ENCODE data around the gene DCDC2C.

The DCDC2C gene

DNA sequence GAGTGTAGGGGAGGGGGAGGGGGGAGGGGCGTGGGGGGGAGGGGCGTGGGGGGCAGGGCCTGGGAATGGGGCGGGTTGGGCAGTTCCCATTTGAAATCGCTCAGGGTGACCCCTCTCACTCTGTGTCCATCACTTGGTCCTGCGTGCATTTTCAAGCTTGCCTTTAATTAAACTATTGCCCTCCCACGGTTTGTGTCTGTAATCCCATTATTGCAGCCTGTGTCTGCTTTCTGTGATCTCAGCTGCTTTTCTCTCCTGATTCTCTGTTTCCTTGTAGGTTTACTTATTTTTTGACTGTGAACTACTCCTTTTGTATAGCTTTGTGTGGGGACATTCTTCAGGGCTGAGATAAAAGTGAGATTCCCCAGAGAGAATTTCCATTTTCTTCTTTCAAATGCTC is 1.3 kb downstream of the DCDC2C start (continued):
- no peak for TF ChIP-seq PRDM10 (tag by site-specific recombination; IDR thresholded peaks at IDR 0.05)
- TF ChIP-seq IKZF3 (tag by site-specific recombination; IDR thresholded peaks at IDR 0.05) = no peak
- no peak for TF ChIP-seq ZNF24 (tag by site-specific recombination; IDR thresholded peaks at IDR 0.05)
- no peak for TF ChIP-seq ZNF184 (tag by site-specific recombination; IDR thresholded peaks at IDR 0.05)
- no peak for TF ChIP-seq ZBTB6 (tag by site-specific recombination; IDR thresholded peaks at IDR 0.05)

- Histone ChIP-seq H3K4me1 (ENCODE audit: control insufficient read depth, insufficient read depth, low read length) (no peaks in the 10 kb centered on the region), H3K36me3 (ENCODE audit: control insufficient read depth in 2 of 2, insufficient read depth in 1 of 2, low read length in 2 of 2) (no peaks in the 10 kb centered on the region), H3K27ac (ENCODE audit: extremely low read depth, low read depth, low read length) (no peak overlapping the region), H3K4me3 (ENCODE audit: low read depth, low read length) (no peak overlapping the region), H3K9me3 (ENCODE audit: control insufficient read depth, insufficient read depth, low read depth, low read length) (no peaks in the 10 kb centered on the region)
- ChIA-PET CTCF (interaction anchor here (1.0 to 1.5 kb wide), 3 partner anchors 14 to 75 kb away, joined by 3 to 5 read pairs (median 3); no protein-coding TSS in a partner anchor), POLR2A (no interaction called here)
- TF ChIP-seq, protein P1, sequence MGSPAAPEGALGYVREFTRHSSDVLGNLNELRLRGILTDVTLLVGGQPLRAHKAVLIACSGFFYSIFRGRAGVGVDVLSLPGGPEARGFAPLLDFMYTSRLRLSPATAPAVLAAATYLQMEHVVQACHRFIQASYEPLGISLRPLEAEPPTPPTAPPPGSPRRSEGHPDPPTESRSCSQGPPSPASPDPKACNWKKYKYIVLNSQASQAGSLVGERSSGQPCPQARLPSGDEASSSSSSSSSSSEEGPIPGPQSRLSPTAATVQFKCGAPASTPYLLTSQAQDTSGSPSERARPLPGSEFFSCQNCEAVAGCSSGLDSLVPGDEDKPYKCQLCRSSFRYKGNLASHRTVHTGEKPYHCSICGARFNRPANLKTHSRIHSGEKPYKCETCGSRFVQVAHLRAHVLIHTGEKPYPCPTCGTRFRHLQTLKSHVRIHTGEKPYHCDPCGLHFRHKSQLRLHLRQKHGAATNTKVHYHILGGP (tag by site-specific recombination; IDR thresholded peaks at IDR 0.05) = no peak
- TF ChIP-seq ZNF660 (tag by site-specific recombination; IDR thresholded peaks at IDR 0.05) = no peak
- TF ChIP-seq, protein P2, sequence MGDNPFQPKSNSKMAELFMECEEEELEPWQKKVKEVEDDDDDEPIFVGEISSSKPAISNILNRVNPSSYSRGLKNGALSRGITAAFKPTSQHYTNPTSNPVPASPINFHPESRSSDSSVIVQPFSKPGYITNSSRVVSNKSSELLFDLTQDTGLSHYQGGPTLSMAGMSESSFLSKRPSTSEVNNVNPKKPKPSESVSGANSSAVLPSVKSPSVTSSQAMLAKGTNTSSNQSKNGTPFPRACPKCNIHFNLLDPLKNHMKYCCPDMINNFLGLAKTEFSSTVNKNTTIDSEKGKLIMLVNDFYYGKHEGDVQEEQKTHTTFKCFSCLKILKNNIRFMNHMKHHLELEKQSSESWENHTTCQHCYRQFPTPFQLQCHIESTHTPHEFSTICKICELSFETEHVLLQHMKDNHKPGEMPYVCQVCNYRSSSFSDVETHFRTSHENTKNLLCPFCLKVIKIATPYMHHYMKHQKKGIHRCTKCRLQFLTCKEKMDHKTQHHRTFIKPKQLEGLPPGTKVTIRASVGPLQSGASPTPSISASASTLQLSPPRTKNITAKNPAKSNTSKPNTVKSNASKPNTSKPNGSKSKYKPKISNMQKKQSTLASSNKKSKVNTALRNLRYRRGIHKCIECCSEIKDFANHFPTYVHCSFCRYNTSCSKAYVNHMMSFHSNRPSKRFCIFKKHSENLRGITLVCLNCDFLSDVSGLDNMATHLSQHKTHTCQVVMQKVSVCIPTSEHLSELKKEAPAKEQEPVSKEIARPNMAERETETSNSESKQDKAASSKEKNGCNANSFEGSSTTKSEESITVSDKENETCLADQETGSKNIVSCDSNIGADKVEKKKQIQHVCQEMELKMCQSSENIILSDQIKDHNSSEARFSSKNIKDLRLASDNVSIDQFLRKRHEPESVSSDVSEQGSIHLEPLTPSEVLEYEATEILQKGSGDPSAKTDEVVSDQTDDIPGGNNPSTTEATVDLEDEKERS (tag by site-specific recombination; IDR thresholded peaks at IDR 0.05) = no peak
- TF ChIP-seq, protein P3, sequence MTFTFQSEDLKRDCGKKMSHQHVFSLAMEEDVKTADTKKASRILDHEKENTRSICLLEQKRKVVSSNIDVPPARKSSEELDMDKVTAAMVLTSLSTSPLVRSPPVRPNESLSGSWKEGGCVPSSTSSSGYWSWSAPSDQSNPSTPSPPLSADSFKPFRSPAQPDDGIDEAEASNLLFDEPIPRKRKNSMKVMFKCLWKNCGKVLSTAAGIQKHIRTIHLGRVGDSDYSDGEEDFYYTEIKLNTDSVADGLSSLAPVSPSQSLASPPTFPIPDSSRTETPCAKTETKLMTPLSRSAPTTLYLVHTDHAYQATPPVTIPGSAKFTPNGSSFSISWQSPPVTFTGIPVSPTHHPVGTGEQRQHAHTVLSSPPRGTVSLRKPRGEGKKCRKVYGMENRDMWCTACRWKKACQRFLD (tag by site-specific recombination; IDR thresholded peaks at IDR 0.05) = no peak
- TF ChIP-seq ZNF391 (tag by site-specific recombination; IDR thresholded peaks at IDR 0.05; ENCODE audit: borderline replicate concordance, low read depth) = no peak
- no peak for TF ChIP-seq ZNF776 (tag by site-specific recombination; IDR thresholded peaks at IDR 0.05; ENCODE audit: borderline replicate concordance)
- TF ChIP-seq, protein P4, sequence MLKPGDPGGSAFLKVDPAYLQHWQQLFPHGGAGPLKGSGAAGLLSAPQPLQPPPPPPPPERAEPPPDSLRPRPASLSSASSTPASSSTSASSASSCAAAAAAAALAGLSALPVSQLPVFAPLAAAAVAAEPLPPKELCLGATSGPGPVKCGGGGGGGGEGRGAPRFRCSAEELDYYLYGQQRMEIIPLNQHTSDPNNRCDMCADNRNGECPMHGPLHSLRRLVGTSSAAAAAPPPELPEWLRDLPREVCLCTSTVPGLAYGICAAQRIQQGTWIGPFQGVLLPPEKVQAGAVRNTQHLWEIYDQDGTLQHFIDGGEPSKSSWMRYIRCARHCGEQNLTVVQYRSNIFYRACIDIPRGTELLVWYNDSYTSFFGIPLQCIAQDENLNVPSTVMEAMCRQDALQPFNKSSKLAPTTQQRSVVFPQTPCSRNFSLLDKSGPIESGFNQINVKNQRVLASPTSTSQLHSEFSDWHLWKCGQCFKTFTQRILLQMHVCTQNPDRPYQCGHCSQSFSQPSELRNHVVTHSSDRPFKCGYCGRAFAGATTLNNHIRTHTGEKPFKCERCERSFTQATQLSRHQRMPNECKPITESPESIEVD (tag by site-specific recombination; IDR thresholded peaks at IDR 0.05) = no peak
- TF ChIP-seq ZNF394 (tag by site-specific recombination; IDR thresholded peaks at IDR 0.05; ENCODE audit: borderline replicate concordance) = no peak
- no peak for TF ChIP-seq ZNF670 (tag by site-specific recombination; IDR thresholded peaks at IDR 0.05; ENCODE audit: low read depth)
- TF ChIP-seq ZNF19 (tag by site-specific recombination; IDR thresholded peaks at IDR 0.05; ENCODE audit: low read depth) = no peak
- TF ChIP-seq INSM2 (tag by site-specific recombination; IDR thresholded peaks at IDR 0.05) = no peak
- no peak for TF ChIP-seq ZNF585B (tag by site-specific recombination; IDR thresholded peaks at IDR 0.05)
- TF ChIP-seq GLI2 (tag by site-specific recombination; IDR thresholded peaks at IDR 0.05; ENCODE audit: borderline replicate concordance, low read depth) = no peak
- TF ChIP-seq ZNF843 (tag by site-specific recombination; IDR thresholded peaks at IDR 0.05) = no peak
- no peak for TF ChIP-seq TRIM28 (IDR thresholded peaks at IDR 0.05; ENCODE audit: borderline replicate concordance, low read length)
Measured at GRCh38 chr2:3705782-3706181, 2.4 kb downstream of the DCDC2C start.

Data from HEK293 (cell line).